Measurements from ENCODE around the gene POLR1B. TPM values are rescaled to one million over a fixed set of nuclear protein-coding genes. Genes with fewer than 3 reads are reported as not detected.
A peak's percentile ranks its signal among the peaks of the same experiment; 100 is the strongest.

POLR1B gene
- total RNA-seq, 1 experiment from 2014 or later = 51.2 TPM

- DNase-seq (ENCODE audit: low spot score) (no peak), ATAC-seq (no peak)
- Mint-ChIP-seq H3K27me3 (ENCODE audit: low read depth) (no peaks in the 10 kb centered on the region), H3K9me3 (no peaks in the 10 kb centered on the region), H3K4me3 (no peak overlapping the region), H3K27ac (peak overlapping the region; percentile 23; the same call in 1 of the 2 replicates), H3K36me3 (peaks cover 13% of the 10 kb centered on the region), H3K4me1 (peaks cover 17% of the 10 kb centered on the region)
- CTCF ChIA-PET = interaction anchor here (1.3 kb wide), 1 partner anchor 11 kb away, joined by 5 read pairs; no protein-coding TSS in a partner anchor
- TF ChIP-seq GABPB1 (CRISPR knock-in tag; IDR thresholded peaks at IDR 0.05) = no peak
- POLR2A ChIA-PET = no interaction called here
Observed at GRCh38 chr2:112588611-112589045, 46.4 kb downstream of the POLR1B start.

GRCh38 chr2:112591413-112591812 is 49.1 kb downstream of the POLR1B start:
- H3K9me3 Mint-ChIP-seq = no peaks in the 10 kb centered on the region
- peaks cover 12% of the 10 kb centered on the region for H3K36me3 Mint-ChIP-seq
- POLR2A ChIA-PET = no interaction called here
- no peak overlapping the region for H3K4me3 Mint-ChIP-seq
- H3K4me1 Mint-ChIP-seq = peaks cover 8% of the 10 kb centered on the region
- H3K27me3 Mint-ChIP-seq (ENCODE audit: low read depth) = no peaks in the 10 kb centered on the region
- TF ChIP-seq GRHL2 (CRISPR knock-in tag; IDR thresholded peaks at IDR 0.05; ENCODE audit: insufficient replicate concordance, severe bottlenecking) (no peak), PREB (CRISPR knock-in tag; IDR thresholded peaks at IDR 0.05; ENCODE audit: borderline replicate concordance) (no peak), ZNF416 (CRISPR knock-in tag; IDR thresholded peaks at IDR 0.05) (no peak), ZNF512 (CRISPR knock-in tag; IDR thresholded peaks at IDR 0.05; ENCODE audit: borderline replicate concordance) (no peak), TEAD1 (CRISPR knock-in tag; IDR thresholded peaks at IDR 0.05) (no peak), AFF4 (CRISPR knock-in tag; IDR thresholded peaks at IDR 0.05; ENCODE audit: borderline replicate concordance) (no peak), MAX (CRISPR knock-in tag; IDR thresholded peaks at IDR 0.05) (no peak), ELF4 (CRISPR knock-in tag; IDR thresholded peaks at IDR 0.05; ENCODE audit: low read depth) (no peak), TEAD4 (CRISPR knock-in tag; IDR thresholded peaks at IDR 0.05) (no peak), SP1 (CRISPR knock-in tag; conservative IDR thresholded peaks at IDR 0.05) (no peak), ATF3 (CRISPR knock-in tag; conservative IDR thresholded peaks at IDR 0.05) (no peak), IRF2 (CRISPR knock-in tag; IDR thresholded peaks at IDR 0.05; ENCODE audit: borderline replicate concordance, low read depth) (no peak), TCF7 (CRISPR knock-in tag; IDR thresholded peaks at IDR 0.05; ENCODE audit: low read depth) (no peak), ZNF532 (CRISPR knock-in tag; IDR thresholded peaks at IDR 0.05; ENCODE audit: borderline replicate concordance) (no peak), PRDM15 (CRISPR knock-in tag; IDR thresholded peaks at IDR 0.05) (no peak), SOX15 (CRISPR knock-in tag; IDR thresholded peaks at IDR 0.05) (no peak)
- DNase-seq (ENCODE audit: low spot score) = no peak
- no peak for ATAC-seq
- no peak overlapping the region; the same call in 1 of the 2 replicates for H3K27ac Mint-ChIP-seq
- CTCF ChIA-PET = interaction anchor here (0.5 to 1.1 kb wide), 3 partner anchors 9 to 171 kb away, joined by 3 to 7 read pairs (median 5); no protein-coding TSS in a partner anchor
